Sigmoid colon (tissue), 7 donors: ENCODE results near the gene RBBP8NL. TPM values are rescaled to one million over a fixed set of nuclear protein-coding genes. Genes with fewer than 3 reads are reported as not detected.

ENCODE experiments used
- DNase-seq: peaks from one replicate; pipeline ENCODE4 v3.0.0-alpha.2; 2019
- H3K27ac ChIP-seq, 4 donors: fragments of 200-600 bp; sonication (generic); one replicate each; pipeline ENCODE4 v1.5.1; 2016 to 2019; ENCODE audit warnings: mild to moderate bottlenecking in 1 of 4
- H3K27me3 ChIP-seq, 3 donors: fragments of 200-600 bp; sonication (generic); one replicate each; pipeline ENCODE4 v1.5.1; 2019; ENCODE audit warnings: mild to moderate bottlenecking in 1 of 3
- H3K36me3 ChIP-seq, 4 donors: fragments of 200-600 bp; sonication (generic); one replicate each; pipeline ENCODE4 v1.5.1; 2016 to 2019
- H3K4me1 ChIP-seq, 4 donors: fragments of 200-600 bp; sonication (generic); one replicate each; pipeline ENCODE4 v1.5.1; 2017 to 2019
- H3K4me3 ChIP-seq, 4 donors: fragments of 200-600 bp; sonication (generic); one replicate each; pipeline ENCODE4 v1.5.1; 2017 to 2019; ENCODE audit warnings: mild to moderate bottlenecking in 2 of 4, moderate library complexity in 1 of 4
- H3K9me3 ChIP-seq, 4 donors: fragments of 200-600 bp in 3 of 4; sonication (generic) in 3 of 4; one replicate each; pipeline versions ENCODE4 v1.5.1 to v1.6.1; 2013 to 2019
- EP300 ChIP-seq, 4 donors: sonication (generic); formaldehyde crosslinking; IDR thresholded peaks; one replicate each; pipeline ENCODE4 v1.6.1; 2017; ENCODE audit warnings: antibody characterized with exemption in 4 of 4
- POLR2A ChIP-seq, 2 donors: fragments of 450-650 bp; IDR thresholded peaks; one replicate each; pipeline ENCODE4 v1.6.1; 2016; ENCODE audit warnings: antibody characterized with exemption in 2 of 2, mild to moderate bottlenecking in 2 of 2, moderate library complexity in 2 of 2
- POLR2AphosphoS5 ChIP-seq, 4 donors: sonication (generic); formaldehyde crosslinking; IDR thresholded peaks; one replicate each; pipeline ENCODE4 v1.6.1; 2017; ENCODE audit warnings: antibody characterized with exemption in 4 of 4
- WGBS, 2 donors: extraction: QIAGEN DNeasy Blood & Tissue Kit; methylation state at CpG; one replicate each; pipeline ENCODE4 v1.1.7; 2013; 5-methylcytosine and 5-hydroxymethylcytosine counted together
- intact Hi-C: fragments of 100-400 bp; cut with DNase I; formaldehyde crosslinking; loops from one replicate; pipeline ENCODE4 v1.15.1; 2023
- polyA plus RNA-seq, 3 donors: library from polyadenylated mRNA; stranded (reverse); fragments of 200-250 nt; gene quantifications; one replicate each; pipeline ENCODE4 v1.2.3, GENCODE V29; 2013
- total RNA-seq, 4 donors: library from RNA; depleted of rRNA; stranded (reverse); fragments of >200 nt; gene quantifications; one replicate each; pipeline ENCODE4 v1.1.0, GENCODE V29; 2016
- TF ChIP-seq, protein P1 (sequence below), 4 experiments: fragments of 450-650 bp in 3 of 4; fragments of 200-600 bp in 1 of 4; IDR thresholded peaks; one replicate each; pipeline ENCODE4 v1.5.1; 2016 to 2019; ENCODE audit warnings: antibody characterized with exemption in 4 of 4, mild to moderate bottlenecking in 3 of 4, moderate library complexity in 2 of 4
- donor health status: healthy with polysubstance abuse.
- donor health status: Bipolar disorder and iron deficiency.
- donor health status: healthy.

RBBP8NL gene
- total and polyA plus RNA-seq, 7 donors = 4.2 to 12.5 (median 5.4) TPM; not detected in 4

DNA sequence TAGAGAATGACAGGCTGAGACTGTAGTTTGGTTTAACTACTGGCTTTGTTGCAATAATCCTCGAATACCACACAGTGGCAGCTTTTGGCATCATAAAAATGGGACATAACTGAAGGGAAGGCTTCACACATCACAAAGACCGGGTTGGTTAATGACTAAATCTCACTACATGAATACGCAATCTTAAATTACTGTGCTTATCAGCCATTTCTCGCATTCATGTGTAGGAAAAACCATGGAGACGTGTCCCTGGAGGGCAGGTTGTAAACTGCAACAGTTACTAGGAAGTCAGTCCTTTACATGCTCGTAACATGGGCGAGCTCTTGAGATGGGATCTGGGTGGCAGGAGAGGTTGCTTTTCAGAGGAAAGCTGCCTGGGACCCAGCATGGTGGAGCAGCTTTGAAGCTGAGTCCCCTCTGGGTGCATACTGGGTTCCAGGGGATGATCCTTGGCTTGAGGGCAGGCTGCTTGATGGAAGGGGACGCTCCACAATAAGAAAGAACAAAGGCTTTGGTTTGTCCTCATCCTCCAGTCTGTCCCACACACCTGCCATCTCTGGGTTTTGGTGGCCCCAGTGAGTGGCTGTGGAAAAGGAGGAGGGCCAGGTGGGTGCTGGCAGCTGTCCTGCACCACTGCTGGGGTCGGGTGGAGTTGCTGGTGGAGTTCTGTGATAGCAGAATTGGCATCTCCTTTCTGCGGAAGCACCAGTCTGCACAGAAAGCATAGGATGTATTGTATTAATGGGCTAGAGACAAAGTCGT, 38.3 kb downstream of the RBBP8NL start:
- no peaks in the 10 kb centered on the region for H3K27me3 ChIP-seq
- intact Hi-C loops = loop anchor here (5.0 to 10.0 kb wide), 2 partner anchors 152 to 244 kb away; partner anchors contain the start of genes OSBPL2, PSMA7 and SS18L1
- H3K36me3 ChIP-seq = peaks cover 0 to 57% (median 13%) of the 10 kb centered on the region in 4 donors
- TF ChIP-seq EP300 (IDR thresholded peaks at IDR 0.05) (no peak), POLR2A (IDR thresholded peaks at IDR 0.05) (no peak), POLR2AphosphoS5 (IDR thresholded peaks at IDR 0.05) (no peak)
- TF ChIP-seq, protein P1, sequence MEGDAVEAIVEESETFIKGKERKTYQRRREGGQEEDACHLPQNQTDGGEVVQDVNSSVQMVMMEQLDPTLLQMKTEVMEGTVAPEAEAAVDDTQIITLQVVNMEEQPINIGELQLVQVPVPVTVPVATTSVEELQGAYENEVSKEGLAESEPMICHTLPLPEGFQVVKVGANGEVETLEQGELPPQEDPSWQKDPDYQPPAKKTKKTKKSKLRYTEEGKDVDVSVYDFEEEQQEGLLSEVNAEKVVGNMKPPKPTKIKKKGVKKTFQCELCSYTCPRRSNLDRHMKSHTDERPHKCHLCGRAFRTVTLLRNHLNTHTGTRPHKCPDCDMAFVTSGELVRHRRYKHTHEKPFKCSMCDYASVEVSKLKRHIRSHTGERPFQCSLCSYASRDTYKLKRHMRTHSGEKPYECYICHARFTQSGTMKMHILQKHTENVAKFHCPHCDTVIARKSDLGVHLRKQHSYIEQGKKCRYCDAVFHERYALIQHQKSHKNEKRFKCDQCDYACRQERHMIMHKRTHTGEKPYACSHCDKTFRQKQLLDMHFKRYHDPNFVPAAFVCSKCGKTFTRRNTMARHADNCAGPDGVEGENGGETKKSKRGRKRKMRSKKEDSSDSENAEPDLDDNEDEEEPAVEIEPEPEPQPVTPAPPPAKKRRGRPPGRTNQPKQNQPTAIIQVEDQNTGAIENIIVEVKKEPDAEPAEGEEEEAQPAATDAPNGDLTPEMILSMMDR (IDR thresholded peaks at IDR 0.05) = no peak
- 64 to 82% methylated on average over 11 of the region's 11 CpGs for WGBS, 2 donors
- H3K9me3 ChIP-seq = no peaks in the 10 kb centered on the region
- no peak overlapping the region for H3K4me3 ChIP-seq
- H3K27ac ChIP-seq = no peak overlapping the region
- H3K4me1 ChIP-seq = peaks cover 0 to 28% (median 25%) of the 10 kb centered on the region in 4 donors
- DNase-seq = no peak

DNA sequence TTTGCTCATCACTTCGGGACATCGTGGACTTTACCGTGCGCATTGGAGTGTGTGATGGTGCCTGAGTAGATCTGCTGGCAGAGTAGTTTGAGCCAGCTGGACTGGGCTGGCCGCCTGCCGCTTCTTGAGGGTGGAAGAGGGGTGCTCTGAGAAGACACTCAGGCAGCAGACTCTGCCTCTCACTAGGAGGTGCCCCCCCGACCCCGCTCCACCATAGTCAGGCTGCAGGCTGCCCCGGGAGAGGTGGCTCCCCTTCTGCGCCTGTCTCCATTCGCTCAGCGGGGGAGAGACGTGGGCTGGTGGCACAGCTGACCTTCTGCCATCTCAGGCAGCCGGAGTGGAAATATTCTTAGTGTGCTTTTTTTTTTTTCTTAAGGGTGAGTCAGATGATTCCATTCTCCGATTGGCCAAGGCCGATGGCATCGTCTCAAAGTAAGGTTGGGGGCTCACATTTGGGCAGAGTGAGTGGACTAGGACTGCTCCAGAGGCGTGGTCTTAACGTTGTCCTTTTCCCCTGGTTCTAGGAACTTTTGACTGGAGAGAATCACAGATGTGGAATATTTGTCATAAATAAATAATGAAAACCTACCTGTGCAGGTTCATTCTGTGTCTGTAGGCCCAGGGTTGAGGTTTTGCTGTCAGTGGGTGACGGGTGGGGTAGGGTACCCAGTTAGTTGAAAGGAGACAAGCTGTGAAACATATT, 39.3 kb downstream of the RBBP8NL start:
- H3K9me3 ChIP-seq = no peaks in the 10 kb centered on the region
- intact Hi-C loops = loop anchor here (5.0 to 10.0 kb wide), 2 partner anchors 151 to 243 kb away; partner anchors contain the start of genes OSBPL2, PSMA7 and SS18L1
- peak overlapping the region in 3 of 4 donors; percentile 91 to 99 (median 97) for H3K27ac ChIP-seq
- H3K36me3 ChIP-seq = peaks cover 0 to 48% (median 12%) of the 10 kb centered on the region in 4 donors
- peaks cover 0 to 28% (median 25%) of the 10 kb centered on the region in 4 donors for H3K4me1 ChIP-seq
- no peak for TF ChIP-seq POLR2A (IDR thresholded peaks at IDR 0.05)
- TF ChIP-seq EP300 (IDR thresholded peaks at IDR 0.05) = no peak
- TF ChIP-seq, protein P1 (IDR thresholded peaks at IDR 0.05) = no peak
- TF ChIP-seq POLR2AphosphoS5 (IDR thresholded peaks at IDR 0.05) = no peak
- peak overlapping the region in 3 of 4 donors; percentile 84 to 100 (median 96) for H3K4me3 ChIP-seq
- 51 to 73% methylated on average over 20 of the region's 20 CpGs for WGBS, 2 donors
- no peaks in the 10 kb centered on the region for H3K27me3 ChIP-seq
- DNase-seq = no peak

DNA sequence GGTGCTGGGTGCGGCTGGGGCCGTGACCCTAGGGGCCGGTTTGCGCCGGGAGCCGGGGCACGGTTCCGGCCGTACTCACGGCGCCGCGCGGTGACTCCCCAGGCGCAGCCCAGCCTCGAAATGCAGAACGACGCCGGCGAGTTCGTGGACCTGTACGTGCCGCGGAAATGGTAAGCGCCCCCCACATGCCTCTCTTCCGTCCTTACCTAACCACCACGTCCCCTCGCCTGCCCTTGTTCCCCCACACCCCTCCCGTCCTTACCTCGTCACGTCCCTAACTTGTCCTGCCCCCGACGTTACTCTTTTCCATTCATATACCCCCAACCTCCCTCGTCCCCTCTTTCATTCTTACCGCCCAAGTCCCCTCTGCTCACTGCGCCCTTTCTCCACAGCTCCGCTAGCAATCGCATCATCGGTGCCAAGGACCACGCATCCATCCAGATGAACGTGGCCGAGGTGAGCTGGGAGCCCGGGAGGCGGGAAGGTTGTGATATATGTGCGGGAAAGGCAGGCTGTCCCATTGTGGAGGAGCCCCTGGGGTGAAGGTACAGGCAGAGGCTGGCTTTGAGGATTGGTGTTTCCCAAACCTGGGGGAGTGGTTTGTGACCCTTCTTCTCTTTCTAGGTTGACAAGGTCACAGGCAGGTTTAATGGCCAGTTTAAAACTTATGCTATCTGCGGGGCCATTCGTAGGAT, 40.0 kb downstream of the RBBP8NL start:
- peak overlapping the region; percentile 91 to 99 (median 96) for H3K27ac ChIP-seq
- TF ChIP-seq, protein P1 (IDR thresholded peaks at IDR 0.05) = no peak
- TF ChIP-seq POLR2A (IDR thresholded peaks at IDR 0.05) (no peak), POLR2AphosphoS5 (IDR thresholded peaks at IDR 0.05) (no peak), EP300 (IDR thresholded peaks at IDR 0.05) (no peak)
- intact Hi-C loops = loop anchor here (5.0 to 10.0 kb wide), 2 partner anchors 150 to 243 kb away; partner anchors contain the start of genes OSBPL2, PSMA7 and SS18L1

More for the DNA sequence above, 40.0 kb downstream of the RBBP8NL start:
- DNase-seq = no peak
- Histone ChIP-seq H3K9me3 (no peaks in the 10 kb centered on the region), H3K36me3 (peaks cover 0 to 41% (median 12%) of the 10 kb centered on the region in 4 donors), H3K4me1 (peaks cover 0 to 33% (median 28%) of the 10 kb centered on the region in 4 donors), H3K27me3 (no peaks in the 10 kb centered on the region), H3K4me3 (peak overlapping the region; percentile 84 to 100 (median 94))
- 2 to 3% methylated on average over 47 of the region's 47 CpGs for WGBS, 2 donors
